ENCODE measurements around the gene RNU7-1.

RNU7-1 gene

GRCh38 chr12:6954316-6955107 is 10.9 kb downstream of the RNU7-1 start:
- DNase-seq = no peak

GRCh38 chr12:6955108-6956020 is 11.7 kb downstream of the RNU7-1 start:
- no peak for DNase-seq

GRCh38 chr12:6956021-6956727 is 12.6 kb downstream of the RNU7-1 start:
- DNase-seq = no peak

GRCh38 chr12:6957151-6957701 is 13.6 kb downstream of the RNU7-1 start:
- DNase-seq = no peak

GRCh38 chr12:6957741-6958608 is 14.4 kb downstream of the RNU7-1 start:
- DNase-seq = no peak

DNA sequence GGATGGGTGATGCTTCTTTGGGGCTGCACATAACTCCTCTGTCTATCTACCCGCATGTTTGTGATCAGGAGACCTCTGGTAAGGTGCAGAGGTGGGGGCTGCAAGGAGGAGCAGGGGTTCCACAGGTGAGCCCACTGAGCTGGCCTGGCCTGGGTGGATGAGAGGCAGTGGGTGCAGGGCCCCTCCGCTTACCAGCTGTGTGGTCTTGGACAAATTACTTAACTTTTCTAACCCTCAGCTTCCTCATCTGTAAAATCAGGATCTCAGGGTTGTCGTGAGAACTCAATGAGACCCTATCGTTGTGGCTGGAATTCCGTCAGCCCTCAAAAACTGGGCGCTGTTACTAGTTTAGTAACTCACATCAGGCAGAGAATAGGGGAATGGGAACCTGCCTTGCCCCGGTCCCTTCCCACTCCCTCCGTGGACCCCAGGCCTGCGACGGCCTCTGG is 15.0 kb downstream of the RNU7-1 start:
- DNase-seq = no peak

GRCh38 chr12:6959058-6959804 is 15.6 kb downstream of the RNU7-1 start:
- DNase-seq = peak; percentile 46

DNA sequence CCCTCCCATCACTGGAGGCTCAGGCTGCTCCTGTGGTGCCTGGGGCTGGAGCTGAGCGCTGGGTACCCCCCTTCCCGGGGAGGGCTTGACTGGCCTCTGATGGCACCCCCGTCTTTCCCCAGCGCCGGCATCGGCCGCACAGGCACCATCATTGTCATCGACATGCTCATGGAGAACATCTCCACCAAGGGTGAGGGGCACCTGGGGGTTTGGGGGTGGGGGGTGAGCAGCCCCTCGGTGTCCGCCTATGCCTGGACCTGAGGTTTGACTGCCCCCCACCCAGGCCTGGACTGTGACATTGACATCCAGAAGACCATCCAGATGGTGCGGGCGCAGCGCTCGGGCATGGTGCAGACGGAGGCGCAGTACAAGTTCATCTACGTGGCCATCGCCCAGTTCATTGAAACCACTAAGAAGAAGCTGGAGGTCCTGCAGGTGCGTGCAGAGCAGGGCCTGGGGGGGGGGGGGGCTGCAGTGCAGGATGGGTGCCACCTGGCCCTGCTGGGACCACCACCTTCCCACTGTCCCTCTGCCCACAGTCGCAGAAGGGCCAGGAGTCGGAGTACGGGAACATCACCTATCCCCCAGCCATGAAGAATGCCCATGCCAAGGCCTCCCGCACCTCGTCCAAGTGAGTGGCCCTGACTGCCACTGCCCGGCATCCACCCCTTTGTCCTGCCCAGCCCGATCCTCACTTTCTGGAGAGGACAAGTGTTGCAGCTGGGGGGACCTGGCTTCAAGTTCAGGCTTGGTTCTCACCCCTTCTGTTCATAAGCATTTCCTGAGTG is 16.4 kb downstream of the RNU7-1 start:
- peak; percentile 26 for DNase-seq

GRCh38 chr12:6960593-6961277 is 17.1 kb downstream of the RNU7-1 start:
- peak; percentile 49 for DNase-seq

- peak; percentile 30 for DNase-seq
Observed at GRCh38 chr12:6961278-6961694, 17.7 kb downstream of the RNU7-1 start.

GRCh38 chr12:6961695-6962284 is 18.2 kb downstream of the RNU7-1 start:
- peak; percentile 76 for DNase-seq

DNA sequence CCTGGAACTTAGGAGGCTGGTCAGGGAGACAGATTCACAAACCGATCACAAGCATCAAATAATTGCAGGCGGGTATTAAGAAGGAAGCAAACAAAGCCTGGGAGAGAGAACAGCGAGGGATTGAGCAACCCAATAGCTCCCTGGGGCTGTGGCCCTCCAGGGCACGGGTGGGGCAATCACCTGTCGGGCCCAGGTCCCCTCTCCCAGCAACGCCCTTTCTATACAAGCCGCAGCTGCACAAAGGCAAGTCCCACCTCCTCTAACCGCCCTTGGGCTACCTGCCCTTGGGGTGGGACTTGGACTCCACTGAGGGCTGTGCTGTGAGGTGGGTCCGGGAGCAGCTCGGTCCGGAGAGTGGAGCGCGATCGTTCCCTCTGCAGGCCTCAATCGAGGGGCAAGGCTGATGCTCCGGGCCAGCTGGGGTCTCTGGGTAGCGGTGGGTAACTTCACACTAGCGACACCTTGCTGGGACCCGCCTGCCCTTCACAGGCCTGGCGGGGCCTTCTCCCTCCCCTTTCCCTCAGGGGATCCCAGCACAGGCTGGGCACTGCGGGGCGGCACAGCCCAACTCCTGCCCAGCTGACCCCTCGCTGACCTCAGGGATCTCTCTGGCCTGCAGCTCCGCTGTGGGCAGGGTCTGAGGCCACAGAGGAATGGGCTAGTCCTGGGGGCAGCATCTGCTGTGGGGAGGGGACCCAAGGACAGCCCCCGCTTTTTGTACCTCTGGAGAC is 18.8 kb downstream of the RNU7-1 start:
- DNase-seq = peak; percentile 33

DNA sequence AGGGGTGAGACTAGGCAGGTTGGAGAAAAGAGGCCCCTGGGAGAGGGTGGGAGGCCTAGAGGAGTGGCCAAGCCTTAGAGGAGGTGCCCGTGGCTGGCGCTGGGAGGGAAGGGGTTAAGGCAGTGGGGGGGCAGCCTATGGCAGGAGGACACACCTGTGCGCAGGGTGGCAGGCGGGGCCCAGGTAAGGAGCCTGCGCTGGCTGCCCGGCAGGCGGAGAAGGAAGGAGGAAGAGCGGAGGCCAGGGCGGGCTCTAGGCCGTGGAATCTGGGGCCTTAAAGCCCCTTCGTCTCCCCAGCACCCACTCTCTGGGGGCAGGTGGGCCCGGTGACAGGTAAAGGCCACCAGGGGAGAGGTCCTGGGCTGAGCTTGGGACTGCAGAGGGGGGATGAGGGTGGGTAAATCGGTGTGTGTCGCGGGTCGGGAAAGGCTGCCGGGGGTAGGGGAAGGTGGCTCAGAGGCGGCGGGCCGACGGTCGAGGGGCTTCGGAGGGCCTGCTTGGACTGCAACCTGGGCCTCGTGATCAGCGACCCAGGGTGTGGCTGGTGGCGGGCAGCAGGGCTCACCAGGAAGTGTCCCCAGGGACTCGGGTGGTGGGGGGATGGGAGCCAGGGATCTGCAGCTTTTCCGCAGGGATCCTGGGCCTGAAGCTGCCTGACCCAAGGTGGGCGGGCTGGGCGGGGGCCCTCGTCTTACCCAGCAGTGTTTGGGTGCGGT is 19.6 kb downstream of the RNU7-1 start:
- peak; percentile 43 for DNase-seq

- DNase-seq = peak; percentile 36
Observed at GRCh38 chr12:6963791-6964413, 20.3 kb downstream of the RNU7-1 start.

GRCh38 chr12:6964605-6965025 is 21.0 kb downstream of the RNU7-1 start:
- DNase-seq = no peak

DNA sequence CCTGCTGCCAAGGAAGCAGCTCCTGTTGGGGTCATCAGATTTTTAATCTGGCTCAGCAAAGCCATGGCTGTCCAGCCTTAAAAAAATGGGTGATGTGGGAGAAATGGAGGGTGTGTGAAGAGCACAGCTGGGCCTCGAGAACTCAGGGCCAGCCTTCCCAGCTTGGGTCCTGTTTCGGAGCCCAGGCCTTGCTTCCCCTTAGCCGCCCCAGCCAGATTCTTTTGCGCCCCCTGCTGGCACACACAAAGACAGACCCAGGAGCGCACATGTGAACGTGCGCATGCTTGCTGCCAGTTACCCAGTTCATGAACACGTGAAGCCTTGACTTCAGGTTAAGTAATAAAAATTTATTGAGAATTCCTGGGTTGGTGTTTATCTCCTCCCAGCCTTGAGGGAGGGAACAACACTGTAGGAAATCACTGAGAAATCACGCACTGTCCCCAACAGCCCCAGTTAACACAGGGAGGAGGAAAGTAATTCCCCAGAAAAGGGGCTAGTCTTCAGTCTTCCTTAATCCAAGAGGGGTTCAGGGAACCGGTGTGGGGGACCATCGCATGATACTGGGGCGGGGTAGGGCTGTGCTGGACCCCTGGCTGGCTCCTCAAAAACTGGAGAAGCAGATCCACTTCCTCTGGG is 21.5 kb downstream of the RNU7-1 start:
- peak; percentile 92 for DNase-seq

- no peak for DNase-seq
Observed at GRCh38 chr12:6965714-6966113, 22.1 kb downstream of the RNU7-1 start.

Measured in femur (tissue), 1 donor.